HepG2 (cell line): Measurements from ENCODE around the gene DNASE1. TPM values are rescaled to one million over a fixed set of nuclear protein-coding genes. Genes with fewer than 3 reads are reported as not detected.

Experiments used
- DDIT3 ChIP-seq: sonication (generic); formaldehyde crosslinking; IDR thresholded peaks from 2 replicates; pipeline ENCODE4 v1.4.0; 2020; ENCODE audit warnings: mild to moderate bottlenecking, missing genetic modification reagents
- FOXA1 ChIP-seq, 2 experiments: fragments of 450-650 bp in 1 of 2; sonication (generic) in 1 of 2; formaldehyde crosslinking in 1 of 2; IDR thresholded peaks; 2 replicates each; pipeline versions ENCODE4 v1.4.0 to v1.6.1; 2016 to 2020; ENCODE audit warnings: missing genetic modification reagents in 1 of 2
- GRHL1 ChIP-seq: sonication (generic); formaldehyde crosslinking; conservative IDR thresholded peaks from 2 replicates; pipeline ENCODE4 v1.8.0; 2022; ENCODE audit warnings: missing genetic modification reagents
- HNRNPH1 ChIP-seq: fragments of 200-400 bp; formaldehyde crosslinking; optimal IDR thresholded peaks from 2 replicates; pipeline ENCODE3; 2017; ENCODE audit warnings: mild to moderate bottlenecking, low read depth, low read length
- KDM6A ChIP-seq: IDR thresholded peaks from 2 replicates; pipeline ENCODE4 v1.6.1; 2016; ENCODE audit warnings: low read depth
- KLF13 ChIP-seq: sonication (generic); formaldehyde crosslinking; IDR thresholded peaks from 2 replicates; pipeline ENCODE4 v1.4.0; 2020; ENCODE audit warnings: mild to moderate bottlenecking, missing genetic modification reagents
- KLF9 ChIP-seq: IDR thresholded peaks from 2 replicates; pipeline ENCODE4 v1.6.1; 2016; ENCODE audit warnings: low read depth
- MED13 ChIP-seq: sonication (generic); formaldehyde crosslinking; IDR thresholded peaks from 2 replicates; pipeline ENCODE4 v1.5.0; 2020; ENCODE audit warnings: missing genetic modification reagents
- PBX3 ChIP-seq: sonication (generic); formaldehyde crosslinking; IDR thresholded peaks from 2 replicates; pipeline ENCODE4 v1.8.1; 2023; ENCODE audit warnings: missing genetic modification reagents, inconsistent platforms, borderline replicate concordance
- SMYD3 ChIP-seq: sonication (generic); formaldehyde crosslinking; IDR thresholded peaks from 2 replicates; pipeline ENCODE4 v1.8.1; 2023; ENCODE audit warnings: mild to moderate bottlenecking, missing genetic modification reagents
- SRSF1 ChIP-seq: fragments of 200-400 bp; formaldehyde crosslinking; optimal IDR thresholded peaks from 2 replicates; pipeline ENCODE3; 2017; ENCODE audit warnings: mild to moderate bottlenecking, low read depth, low read length, moderate library complexity
- TAF1 ChIP-seq: sonication (generic); formaldehyde crosslinking; IDR thresholded peaks from 2 replicates; pipeline ENCODE4 v1.4.0; 2020; ENCODE audit warnings: missing genetic modification reagents
- TBX3 ChIP-seq: fragments of 450-650 bp; IDR thresholded peaks from 2 replicates; pipeline ENCODE4 v1.6.1; 2017; ENCODE audit warnings: antibody characterized with exemption, mild to moderate bottlenecking, inconsistent platforms, borderline replicate concordance
- TCF7 ChIP-seq: sonication (generic); IDR thresholded peaks from 2 replicates; pipeline ENCODE4 v1.6.1; 2016; ENCODE audit warnings: antibody characterized with exemption, low read depth
- TEAD3 ChIP-seq: optimal IDR thresholded peaks from 2 replicates; pipeline ENCODE3; 2016; ENCODE audit warnings: borderline replicate concordance
- THAP8 ChIP-seq: sonication (generic); formaldehyde crosslinking; IDR thresholded peaks from 2 replicates; pipeline ENCODE4 v1.5.1; 2020; ENCODE audit warnings: missing genetic modification reagents, mild to moderate bottlenecking, borderline replicate concordance
- XRCC5 ChIP-seq: fragments of 200-400 bp; formaldehyde crosslinking; optimal IDR thresholded peaks from 2 replicates; pipeline ENCODE3; 2017; ENCODE audit warnings: mild to moderate bottlenecking, low read length
- ZBTB20 ChIP-seq: sonication (generic); formaldehyde crosslinking; IDR thresholded peaks from 2 replicates; pipeline ENCODE4 v1.8.1; 2023; ENCODE audit warnings: missing genetic modification reagents, low read depth, mild to moderate bottlenecking, borderline replicate concordance
- ZBTB21 ChIP-seq: sonication (generic); formaldehyde crosslinking; IDR thresholded peaks from 2 replicates; pipeline ENCODE4 v1.4.0; 2020; ENCODE audit warnings: missing genetic modification reagents
- ZNF12 ChIP-seq: sonication (generic); formaldehyde crosslinking; IDR thresholded peaks from 2 replicates; pipeline ENCODE4 v1.5.0; 2020; ENCODE audit warnings: missing genetic modification reagents
- ZNF160 ChIP-seq: sonication (generic); formaldehyde crosslinking; IDR thresholded peaks from 2 replicates; pipeline ENCODE4 v1.8.0; 2022; ENCODE audit warnings: mild to moderate bottlenecking, inconsistent platforms, missing genetic modification reagents
- ZNF367 ChIP-seq: sonication (generic); formaldehyde crosslinking; IDR thresholded peaks from 2 replicates; pipeline ENCODE4 v1.4.0; 2020; ENCODE audit warnings: missing genetic modification reagents, borderline replicate concordance
- ZNF713 ChIP-seq: sonication (generic); formaldehyde crosslinking; IDR thresholded peaks from 2 replicates; pipeline ENCODE4 v1.4.0; 2020; ENCODE audit warnings: mild to moderate bottlenecking, missing genetic modification reagents
- ZNF83 ChIP-seq: sonication (generic); formaldehyde crosslinking; IDR thresholded peaks from 2 replicates; pipeline ENCODE4 v1.4.0; 2020; ENCODE audit warnings: missing genetic modification reagents, mild to moderate bottlenecking, borderline replicate concordance
- ZNF879 ChIP-seq: sonication (generic); formaldehyde crosslinking; IDR thresholded peaks from 2 replicates; pipeline ENCODE4 v1.8.1; 2023; ENCODE audit warnings: missing genetic modification reagents
- polyA plus RNA-seq, 8 experiments: library from polyadenylated mRNA; depleted of rRNA in 3 of 8; stranded (reverse) in 7 of 8; unstranded in 1 of 8; fragments of >200 nt; fragmentation: Illumina TruSeq in 4 of 8; extraction: Trizol in 4 of 8; gene quantifications; 2 replicates each; pipeline versions ENCODE4 v1.2.1 to v1.2.3, GENCODE V29; 2011 to 2016; ENCODE audit warnings: low read depth in 4 of 8, missing spikeins in 1 of 8, mixed read lengths in 1 of 8; ENCODE audit not compliant: insufficient read depth in 1 of 8
- total RNA-seq, 5 experiments: library from RNA; depleted of rRNA; stranded (reverse); fragments of >200 nt; fragmentation: Illumina TruSeq; extraction: Trizol; gene quantifications; 2 replicates each; pipeline ENCODE4 v1.2.3, GENCODE V29; 2016; ENCODE audit warnings: low read depth in 1 of 5
- TF ChIP-seq, protein P1 (sequence below): sonication (generic); formaldehyde crosslinking; IDR thresholded peaks from 2 replicates; pipeline ENCODE4 v1.9.0; 2022; ENCODE audit warnings: low read depth, missing genetic modification reagents

Gene DNASE1
- total and polyA plus RNA-seq, 2 of the 13 experiments (the other 11 are each of a cell fraction or from before 2014, with no cell fraction given): 7.1 to 11.1 TPM

DNA sequence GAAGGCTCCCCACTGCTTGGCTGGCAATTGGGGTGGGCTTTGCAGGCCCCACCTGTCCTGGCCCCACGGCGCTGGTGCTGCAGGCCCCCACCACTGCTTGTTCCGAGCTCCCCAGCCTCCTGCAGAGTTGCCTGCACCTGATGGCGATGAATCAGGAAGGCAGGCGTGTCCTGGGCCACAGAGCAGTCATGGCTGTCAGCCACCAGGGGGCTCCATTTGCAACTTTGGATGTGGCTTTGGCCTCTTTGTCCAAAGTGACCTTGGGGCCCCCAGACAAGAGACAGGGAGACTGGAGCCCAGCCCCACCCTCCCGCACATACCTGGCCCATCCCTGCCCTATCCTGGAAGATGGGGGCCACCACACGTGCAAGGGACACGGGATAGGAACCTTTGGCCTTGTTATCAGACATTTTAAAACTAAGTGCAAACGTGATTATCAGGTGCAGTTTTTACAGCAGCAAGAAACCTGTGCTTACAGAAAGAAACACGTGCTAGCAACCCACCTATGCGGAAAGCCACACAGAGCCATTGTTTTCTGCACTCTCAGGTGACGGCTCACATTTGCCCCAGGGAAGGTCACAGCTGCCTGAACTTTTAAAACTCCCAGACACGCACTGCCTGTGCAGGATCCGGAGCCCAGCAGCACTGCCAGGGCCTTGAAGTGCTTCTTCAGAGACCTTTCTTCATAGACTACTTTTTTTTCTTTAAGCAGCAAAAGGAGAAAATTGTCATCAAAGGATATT is at the start of gene DNASE1 (continued):
- TF ChIP-seq ZNF83 (no peak), TEAD3 (peak; percentile 85), FOXA1 (IDR thresholded peaks at IDR 0.05) (no peak), FOXA1 (CRISPR knock-in tag; IDR thresholded peaks at IDR 0.05) (no peak), KLF13 (CRISPR knock-in tag) (no peak), HNRNPH1 (no peak), ZBTB21 (no peak), KDM6A (CRISPR knock-in tag) (peak; percentile 29; the same call in 1 of the 2 replicates), THAP8 (no peak), ZNF713 (CRISPR knock-in tag) (no peak), TCF7 (no peak), KLF9 (CRISPR knock-in tag) (no peak), TBX3 (no peak), SMYD3 (no peak), GRHL1 (CRISPR knock-in tag) (no peak), DDIT3 (CRISPR knock-in tag) (no peak), SRSF1 (no peak), TAF1 (no peak), XRCC5 (peak; percentile 95), ZBTB20 (CRISPR knock-in tag) (peak; percentile 42; the same call in 1 of the 2 replicates), ZNF12 (no peak), MED13 (no peak), PBX3 (CRISPR knock-in tag) (no peak), ZNF160 (no peak), ZNF367 (CRISPR knock-in tag) (no peak), ZNF879 (no peak)
- TF ChIP-seq, protein P1, sequence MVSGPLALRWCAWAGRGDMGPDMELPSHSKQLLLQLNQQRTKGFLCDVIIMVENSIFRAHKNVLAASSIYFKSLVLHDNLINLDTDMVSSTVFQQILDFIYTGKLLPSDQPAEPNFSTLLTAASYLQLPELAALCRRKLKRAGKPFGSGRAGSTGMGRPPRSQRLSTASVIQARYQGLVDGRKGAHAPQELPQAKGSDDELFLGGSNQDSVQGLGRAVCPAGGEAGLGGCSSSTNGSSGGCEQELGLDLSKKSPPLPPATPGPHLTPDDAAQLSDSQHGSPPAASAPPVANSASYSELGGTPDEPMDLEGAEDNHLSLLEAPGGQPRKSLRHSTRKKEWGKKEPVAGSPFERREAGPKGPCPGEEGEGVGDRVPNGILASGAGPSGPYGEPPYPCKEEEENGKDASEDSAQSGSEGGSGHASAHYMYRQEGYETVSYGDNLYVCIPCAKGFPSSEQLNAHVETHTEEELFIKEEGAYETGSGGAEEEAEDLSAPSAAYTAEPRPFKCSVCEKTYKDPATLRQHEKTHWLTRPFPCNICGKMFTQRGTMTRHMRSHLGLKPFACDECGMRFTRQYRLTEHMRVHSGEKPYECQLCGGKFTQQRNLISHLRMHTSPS (CRISPR knock-in tag): no peak
